Astrocyte (in vitro differentiated cells and primary cell): Measurements from ENCODE around the gene RBM19. TPM values are rescaled to one million over a fixed set of nuclear protein-coding genes. Genes with fewer than 3 reads are reported as not detected.

ENCODE experiments used
- DNase-seq: peaks from one replicate; pipeline ENCODE4 v3.0.0-alpha.2; 2010; ENCODE audit warnings: low read depth
- FAIRE-seq: peaks from 2 replicates; lab custom pipeline; 2011; peaks lifted over from hg19 to GRCh38; lab: Jason Lieb, UNC
- H2AFZ ChIP-seq: 2 replicates; pipeline ENCODE4 v1.6.0; 2012; ENCODE audit warnings: low read depth, low read length, inconsistent platforms
- H3K27ac ChIP-seq: 2 replicates; pipeline ENCODE4 v1.5.1; 2011; ENCODE audit warnings: low read depth, low read length, inconsistent platforms
- H3K27me3 ChIP-seq: 2 replicates; pipeline ENCODE4 v1.6.0; 2011; ENCODE audit warnings: low read length, inconsistent platforms; ENCODE audit not compliant: insufficient read depth
- H3K36me3 ChIP-seq: 2 replicates; pipeline ENCODE4 v1.5.1; 2011; ENCODE audit warnings: low read length, inconsistent platforms; ENCODE audit not compliant: insufficient read depth
- H3K4me1 ChIP-seq: 2 replicates; pipeline ENCODE4 v1.5.1; 2011; ENCODE audit warnings: low read length, inconsistent platforms; ENCODE audit not compliant: insufficient read depth
- H3K4me2 ChIP-seq: 2 replicates; pipeline ENCODE4 v1.6.0; 2012; ENCODE audit warnings: low read length, inconsistent platforms
- H3K4me3 ChIP-seq: 2 replicates; pipeline ENCODE4 v1.5.1; 2011; ENCODE audit warnings: low read depth, mild to moderate bottlenecking, low read length, inconsistent platforms; ENCODE audit not compliant: insufficient read depth
- H3K79me2 ChIP-seq: 2 replicates; pipeline ENCODE4 v1.6.0; 2012; ENCODE audit warnings: mild to moderate bottlenecking, low read length, inconsistent platforms; ENCODE audit not compliant: insufficient read depth
- H3K9ac ChIP-seq: 2 replicates; pipeline ENCODE4 v1.6.0; 2012; ENCODE audit warnings: mild to moderate bottlenecking, low read length, inconsistent platforms
- H3K9me3 ChIP-seq: 2 replicates; pipeline ENCODE4 v1.5.1; 2012; ENCODE audit warnings: low read depth, mild to moderate bottlenecking, low read length, inconsistent platforms; ENCODE audit not compliant: insufficient read depth
- H4K20me1 ChIP-seq: 2 replicates; pipeline ENCODE4 v1.6.0; 2012; ENCODE audit warnings: low read length, inconsistent platforms; ENCODE audit not compliant: insufficient read depth
- H3K27ac Mint-ChIP-seq: one replicate; pipeline ENCODE4 v1.8.0; 2021; ENCODE audit warnings: mild to moderate bottlenecking, mixed read lengths; ENCODE audit not compliant: unreplicated experiment
- H3K27me3 Mint-ChIP-seq: one replicate; pipeline ENCODE4 v1.8.0; 2021; ENCODE audit warnings: low read depth, mixed read lengths; ENCODE audit not compliant: unreplicated experiment
- H3K36me3 Mint-ChIP-seq: one replicate; pipeline ENCODE4 v1.8.0; 2021; ENCODE audit warnings: low read depth, mixed read lengths; ENCODE audit not compliant: unreplicated experiment
- H3K4me1 Mint-ChIP-seq: one replicate; pipeline ENCODE4 v1.8.0; 2021; ENCODE audit warnings: low read depth, mixed read lengths; ENCODE audit not compliant: unreplicated experiment
- H3K4me3 Mint-ChIP-seq: one replicate; pipeline ENCODE4 v1.8.0; 2021; ENCODE audit warnings: mild to moderate bottlenecking, moderate library complexity, mixed read lengths; ENCODE audit not compliant: unreplicated experiment
- H3K9me3 Mint-ChIP-seq: one replicate; pipeline ENCODE4 v1.8.0; 2021; ENCODE audit warnings: mild to moderate bottlenecking, mixed read lengths; ENCODE audit not compliant: unreplicated experiment
- CTCF ChIP-seq: IDR thresholded peaks from 2 replicates; pipeline ENCODE4 v1.5.1; 2011; ENCODE audit warnings: low read depth, mild to moderate bottlenecking, inconsistent platforms, low read length, moderate library complexity; ENCODE audit not compliant: insufficient read depth
- EZH2 ChIP-seq: IDR thresholded peaks from 2 replicates; pipeline ENCODE4 v1.6.1; 2012; ENCODE audit warnings: mild to moderate bottlenecking, low read length, inconsistent platforms; ENCODE audit not compliant: insufficient read depth
- total RNA-seq: library from RNA; stranded (reverse); gene quantifications from 2 replicates; pipeline ENCODE4 v1.2.1, GENCODE V29; 2021

RBM19 gene
- total RNA-seq, 1 donor from 2014 or later = 32.3 TPM

- TF ChIP-seq CTCF (no peak), EZH2 (no peak)
- H3K27me3 ChIP-seq = no peaks in the 10 kb centered on the region
- H2AFZ ChIP-seq = no peak overlapping the region
- Mint-ChIP-seq H3K27me3 (peaks cover 4% of the 10 kb centered on the region), H3K4me3 (no peak overlapping the region), H3K36me3 (peaks cover 17% of the 10 kb centered on the region), H3K27ac (no peak overlapping the region), H3K4me1 (no peaks in the 10 kb centered on the region), H3K9me3 (no peaks in the 10 kb centered on the region)
- H3K4me1 ChIP-seq = peaks cover 5% of the 10 kb centered on the region
- H3K9ac ChIP-seq = no peak overlapping the region
- FAIRE-seq (no peak), DNase-seq (no peak)
- H3K79me2 ChIP-seq = no peaks in the 10 kb centered on the region
- H3K9me3 ChIP-seq = no peaks in the 10 kb centered on the region
- H3K36me3 ChIP-seq = no peaks in the 10 kb centered on the region
- peaks cover 12% of the 10 kb centered on the region for H4K20me1 ChIP-seq
- no peak overlapping the region for H3K4me3 ChIP-seq
- H3K4me2 ChIP-seq = no peak overlapping the region
- H3K27ac ChIP-seq = no peak overlapping the region
These were observed 125.6 kb downstream of the RBM19 start for GRCh38 chr12:113840401-113841042.

DNA sequence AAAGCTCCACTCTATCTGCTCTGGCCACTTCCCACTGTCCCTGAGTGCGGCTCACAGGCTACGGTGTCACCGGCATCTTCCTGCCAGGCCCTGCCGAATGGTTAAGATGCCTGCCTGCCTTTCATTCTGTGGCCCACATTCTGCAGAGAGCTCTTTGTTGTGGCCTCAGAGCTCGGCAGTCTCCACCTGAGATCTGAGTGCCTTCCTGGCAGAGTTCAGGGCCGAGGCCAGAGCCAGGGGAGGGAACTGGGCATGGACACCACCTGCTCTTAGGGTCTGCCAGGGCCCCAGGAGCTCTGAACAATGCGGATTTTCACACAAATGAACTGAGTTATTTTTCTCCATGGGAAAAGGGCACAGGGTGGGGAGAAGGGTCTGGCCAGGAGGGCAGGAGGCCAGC lies 127.2 kb downstream of the RBM19 start:
- peaks cover 4% of the 10 kb centered on the region for H3K27me3 Mint-ChIP-seq
- Histone ChIP-seq H3K4me2 (no peak overlapping the region), H3K9me3 (no peaks in the 10 kb centered on the region), H3K4me1 (no peaks in the 10 kb centered on the region), H3K27me3 (no peaks in the 10 kb centered on the region), H2AFZ (no peak overlapping the region), H3K79me2 (no peaks in the 10 kb centered on the region), H3K36me3 (no peaks in the 10 kb centered on the region), H3K9ac (no peak overlapping the region), H3K27ac (no peak overlapping the region), H3K4me3 (no peak overlapping the region), H4K20me1 (peaks cover 16% of the 10 kb centered on the region)
- H3K4me1 Mint-ChIP-seq = no peaks in the 10 kb centered on the region
- TF ChIP-seq EZH2 = no peak
- no peak for TF ChIP-seq CTCF
- no peak overlapping the region for H3K27ac Mint-ChIP-seq
- DNase-seq = no peak
- H3K36me3 Mint-ChIP-seq = peaks cover 16% of the 10 kb centered on the region
- FAIRE-seq = no peak
- H3K4me3 Mint-ChIP-seq = no peak overlapping the region
- H3K9me3 Mint-ChIP-seq = no peaks in the 10 kb centered on the region

DNA sequence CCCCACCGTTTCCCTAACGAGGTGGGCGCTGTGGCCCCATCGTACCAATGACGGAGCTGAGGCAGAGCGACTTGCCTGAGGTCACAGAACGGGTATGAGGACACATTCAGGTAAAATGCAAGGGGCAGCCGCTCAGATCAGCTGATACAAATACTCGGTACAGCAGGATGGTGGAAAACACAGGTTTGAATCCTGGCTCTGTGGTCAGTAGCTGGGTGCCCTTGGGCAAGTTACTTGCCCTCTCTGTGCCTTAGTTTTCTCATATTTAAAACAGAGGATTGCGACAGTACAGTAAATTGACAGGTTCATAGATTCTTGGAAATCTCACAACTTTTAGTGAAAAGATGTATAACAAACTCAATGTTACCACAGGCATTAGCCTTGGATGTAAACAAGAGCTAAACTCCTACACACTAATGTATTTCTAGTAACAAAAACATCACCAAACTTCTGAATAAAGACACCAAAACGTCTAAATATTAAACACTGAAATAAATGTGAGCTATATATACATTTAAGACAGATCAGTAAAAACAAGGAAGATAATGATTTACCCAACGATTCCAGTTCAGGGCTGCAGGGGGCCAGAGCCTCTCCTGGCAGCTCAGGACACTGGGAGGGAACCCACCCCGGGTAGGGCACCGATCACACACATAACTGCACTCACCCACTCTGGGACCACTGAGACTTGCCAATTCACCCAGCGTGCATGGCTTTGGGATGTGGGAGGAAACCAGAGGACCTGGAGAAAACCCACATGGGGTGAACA lies 128.4 kb downstream of the RBM19 start:
- no peak overlapping the region for H3K4me3 Mint-ChIP-seq
- DNase-seq = no peak
- no peaks in the 10 kb centered on the region for H3K9me3 Mint-ChIP-seq
- Histone ChIP-seq H3K27me3 (no peaks in the 10 kb centered on the region), H3K4me3 (no peak overlapping the region), H3K4me1 (no peaks in the 10 kb centered on the region), H3K79me2 (no peaks in the 10 kb centered on the region), H4K20me1 (peaks cover 24% of the 10 kb centered on the region), H2AFZ (no peak overlapping the region), H3K27ac (no peak overlapping the region), H3K9ac (no peak overlapping the region), H3K36me3 (no peaks in the 10 kb centered on the region), H3K4me2 (no peak overlapping the region), H3K9me3 (no peaks in the 10 kb centered on the region)
- no peak for FAIRE-seq
- no peaks in the 10 kb centered on the region for H3K4me1 Mint-ChIP-seq
- peaks cover 4% of the 10 kb centered on the region for H3K27me3 Mint-ChIP-seq
- TF ChIP-seq CTCF (peak; percentile 9), EZH2 (no peak)
- H3K27ac Mint-ChIP-seq = no peak overlapping the region
- H3K36me3 Mint-ChIP-seq = peaks cover 8% of the 10 kb centered on the region
